Fibroblast of lung (primary cell): Measurements from ENCODE around the gene ZNF749. TPM values are rescaled to one million over a fixed set of nuclear protein-coding genes. Genes with fewer than 3 reads are reported as not detected.

ENCODE experiments used
- DNase-seq, 2 donors: peaks; one replicate each; pipeline versions ENCODE4 v3.0.0 to v3.0.0-alpha.2; 2010; ENCODE audit warnings: low read depth in 2 of 2
- H2AFZ ChIP-seq: 2 replicates; pipeline ENCODE4 v1.5.1; 2012; ENCODE audit warnings: low read length, control low read depth, inconsistent platforms
- H3K27ac ChIP-seq: 2 replicates; pipeline ENCODE4 v1.5.1; 2011; ENCODE audit warnings: low read length, control low read depth; ENCODE audit not compliant: insufficient read depth
- H3K27me3 ChIP-seq: 2 replicates; pipeline ENCODE4 v1.5.1; 2011; ENCODE audit warnings: mild to moderate bottlenecking, low read length; ENCODE audit not compliant: control insufficient read depth, insufficient read depth
- H3K36me3 ChIP-seq: 2 replicates; pipeline ENCODE4 v1.5.1; 2011; ENCODE audit warnings: low read length; ENCODE audit not compliant: control insufficient read depth, insufficient read depth
- H3K4me1 ChIP-seq: 2 replicates; pipeline ENCODE4 v1.5.1; 2011; ENCODE audit warnings: low read length; ENCODE audit not compliant: control insufficient read depth, insufficient read depth; ENCODE audit errors: extremely low read depth
- H3K4me2 ChIP-seq: 2 replicates; pipeline ENCODE4 v1.5.1; 2011; ENCODE audit warnings: low read length, control low read depth; ENCODE audit not compliant: insufficient read depth; ENCODE audit errors: extremely low read depth
- H3K4me3 ChIP-seq, 4 experiments: fragments of 200-600 bp in 1 of 4; sonication (generic) in 1 of 4; replicated peaks in 1 of 4; 2 replicates each; pipeline ENCODE4 v1.5.1; 2011 to 2016; ENCODE audit warnings: low read length in 4 of 4, low read depth in 3 of 4, mild to moderate bottlenecking in 3 of 4, control low read depth in 2 of 4, inconsistent platforms in 1 of 4, mixed read lengths in 1 of 4; ENCODE audit not compliant: insufficient read depth in 1 of 4; ENCODE audit errors: control extremely low read depth in 1 of 4
- H3K79me2 ChIP-seq: 2 replicates; pipeline ENCODE4 v1.5.1; 2012; ENCODE audit warnings: mild to moderate bottlenecking, low read length, inconsistent platforms; ENCODE audit not compliant: control insufficient read depth, insufficient read depth
- H3K9ac ChIP-seq: 2 replicates; pipeline ENCODE4 v1.5.1; 2011; ENCODE audit warnings: mild to moderate bottlenecking, low read length, control low read depth; ENCODE audit not compliant: insufficient read depth
- H3K9me3 ChIP-seq: 2 replicates; pipeline ENCODE4 v1.5.1; 2012; ENCODE audit warnings: low read depth, low read length; ENCODE audit not compliant: control insufficient read depth, insufficient read depth
- H4K20me1 ChIP-seq: 2 replicates; pipeline ENCODE4 v1.5.1; 2011; ENCODE audit warnings: low read length; ENCODE audit not compliant: control insufficient read depth, insufficient read depth; ENCODE audit errors: extremely low read depth
- CTCF ChIP-seq, 2 donors: IDR thresholded peaks in 1 of 2; conservative IDR thresholded peaks in 1 of 2; 1 replicate in 1 of 2; 2 replicates in 1 of 2; pipeline ENCODE4 v1.5.1; 2011 to 2012; ENCODE audit warnings: low read length in 2 of 2, control low read depth in 1 of 2, inconsistent platforms in 1 of 2, low read depth in 1 of 2, mild to moderate bottlenecking in 1 of 2
- EZH2 ChIP-seq: IDR thresholded peaks from 2 replicates; pipeline ENCODE4 v1.5.1; 2012; ENCODE audit warnings: low read length, control low read depth, mild to moderate bottlenecking; ENCODE audit errors: missing control alignments
- polyA plus RNA-seq, 2 donors: library from polyadenylated mRNA; depleted of rRNA in 1 of 2; stranded (reverse) in 1 of 2; unstranded in 1 of 2; fragments of >200 nt; gene quantifications; 2 replicates each; pipeline ENCODE4 v1.2.1, GENCODE V29; 2011 to 2012; ENCODE audit warnings: missing spikeins in 1 of 2
- total RNA-seq: library from RNA; depleted of rRNA; stranded (reverse); fragments of >200 nt; gene quantifications from 2 replicates; pipeline ENCODE4 v1.2.1, GENCODE V29; 2014

Gene ZNF749
- total and polyA plus RNA-seq, 2 donors (not counting 1 experiment from before 2014, with no cell fraction given): 4.7 to 10.4 TPM

GRCh38 chr19:57419439-57419838 is 15.7 kb upstream of the ZNF749 start:
- H3K36me3 ChIP-seq: peaks cover 13% of the 10 kb centered on the region
- H3K9ac ChIP-seq: no peak overlapping the region
- no peak overlapping the region for H2AFZ ChIP-seq
- no peak overlapping the region for H3K4me3 ChIP-seq
- TF ChIP-seq EZH2 (no peak), CTCF (conservative IDR thresholded peaks at IDR 0.05 in 1 of 2, IDR thresholded peaks at IDR 0.05 in 1 of 2; ENCODE audit: low read depth in 1 of 2, low read length in 2 of 2) (no peak)
- no peaks in the 10 kb centered on the region for H4K20me1 ChIP-seq
- H3K27ac ChIP-seq: no peak overlapping the region
- H3K27me3 ChIP-seq: no peaks in the 10 kb centered on the region
- H3K9me3 ChIP-seq: peaks cover 4% of the 10 kb centered on the region
- no peak overlapping the region for H3K4me2 ChIP-seq
- H3K79me2 ChIP-seq: peaks cover 2% of the 10 kb centered on the region
- DNase-seq: no peak
- no peaks in the 10 kb centered on the region for H3K4me1 ChIP-seq

GRCh38 chr19:57421037-57421436 is 14.1 kb upstream of the ZNF749 start:
- Histone ChIP-seq H4K20me1 (no peaks in the 10 kb centered on the region), H3K27ac (no peak overlapping the region), H2AFZ (no peak overlapping the region), H3K27me3 (no peaks in the 10 kb centered on the region), H3K79me2 (peaks cover 2% of the 10 kb centered on the region), H3K4me1 (no peaks in the 10 kb centered on the region), H3K4me3 (no peak overlapping the region), H3K9me3 (peaks cover 4% of the 10 kb centered on the region), H3K36me3 (peaks cover 13% of the 10 kb centered on the region), H3K4me2 (no peak overlapping the region), H3K9ac (no peak overlapping the region)
- TF ChIP-seq EZH2 (no peak), CTCF (conservative IDR thresholded peaks at IDR 0.05 in 1 of 2, IDR thresholded peaks at IDR 0.05 in 1 of 2; ENCODE audit: low read depth in 1 of 2, low read length in 2 of 2) (no peak)
- no peak for DNase-seq

GRCh38 chr19:57434386-57435061 is 601 bp upstream of the ZNF749 start:
- H3K4me3 ChIP-seq: peak overlapping the region; percentile 68 to 88 (median 78)
- peak overlapping the region; percentile 93 for H2AFZ ChIP-seq
- TF ChIP-seq EZH2: no peak
- no peak for TF ChIP-seq CTCF (conservative IDR thresholded peaks at IDR 0.05 in 1 of 2, IDR thresholded peaks at IDR 0.05 in 1 of 2; ENCODE audit: low read depth in 1 of 2, low read length in 2 of 2)
- peak overlapping the region; percentile 21 for H3K9ac ChIP-seq
- H3K27ac ChIP-seq: peak overlapping the region; percentile 60
- peaks cover 26% of the 10 kb centered on the region for H3K79me2 ChIP-seq
- peaks cover 5% of the 10 kb centered on the region for H3K4me1 ChIP-seq
- no peaks in the 10 kb centered on the region for H3K36me3 ChIP-seq
- DNase-seq: no peak
- H3K9me3 ChIP-seq: no peaks in the 10 kb centered on the region
- no peaks in the 10 kb centered on the region for H3K27me3 ChIP-seq
- H3K4me2 ChIP-seq: peak overlapping the region; percentile 69
- H4K20me1 ChIP-seq: no peaks in the 10 kb centered on the region
